SU-DHL-6 (cell line): ENCODE measurements around the gene UNC5C.
"Not testable (repeated sequence)": the region's sequence is repeated elsewhere in the genome, so short reads cannot be mapped to it uniquely, and the experiment has no call there.

Experiments
- H2AFZ ChIP-seq: fragments of 200-600 bp; sonication (generic); 2 replicates; pipeline ENCODE4 v1.6.1; 2014; ENCODE audit warnings: low read depth, mild to moderate bottlenecking, moderate library complexity, mixed read lengths, antibody characterized with exemption, low read length; ENCODE audit not compliant: severe bottlenecking
- H3F3A ChIP-seq: fragments of 200-600 bp; shearing (Covaris generic); 2 replicates; pipeline ENCODE4 v1.6.0; 2016; ENCODE audit warnings: antibody characterized with exemption, mild to moderate bottlenecking; ENCODE audit not compliant: insufficient read depth
- H3K27ac ChIP-seq: fragments of 200-600 bp; sonication (generic); 2 replicates; pipeline ENCODE4 v1.5.1; 2016; ENCODE audit warnings: low read depth, mild to moderate bottlenecking, low read length, moderate library complexity, mixed read lengths
- H3K27me3 ChIP-seq: fragments of 200-600 bp; sonication (generic), shearing (Covaris generic); 2 replicates; pipeline ENCODE4 v1.6.0; 2014; ENCODE audit warnings: mild to moderate bottlenecking, low read length
- H3K36me3 ChIP-seq: fragments of 200-600 bp; sonication (generic); 2 replicates; pipeline ENCODE4 v1.6.1; 2014; ENCODE audit warnings: mild to moderate bottlenecking, low read length, mixed read lengths
- H3K4me2 ChIP-seq: fragments of 300-600, 200-600 bp; shearing (Covaris generic), sonication (generic); 2 replicates; pipeline ENCODE4 v1.6.0; 2014; ENCODE audit warnings: low read length, low read depth, mild to moderate bottlenecking; ENCODE audit not compliant: poor library complexity, severe bottlenecking
- H3K4me3 ChIP-seq: fragments of 200-600 bp; sonication (generic); 2 replicates; pipeline ENCODE4 v1.5.1; 2014; ENCODE audit warnings: antibody characterized with exemption, low read length, mild to moderate bottlenecking, mixed read lengths; ENCODE audit not compliant: insufficient read depth, poor library complexity, severe bottlenecking
- H3K79me2 ChIP-seq: fragments of 200-600 bp; sonication (generic); 2 replicates; pipeline ENCODE4 v1.6.1; 2014; ENCODE audit warnings: mild to moderate bottlenecking, low read length, moderate library complexity; ENCODE audit not compliant: insufficient read depth
- H3K9ac ChIP-seq: fragments of 200-600 bp; sonication (generic); 2 replicates; pipeline ENCODE4 v1.7.0; 2014; ENCODE audit warnings: mild to moderate bottlenecking, low read length
- H3K9me2 ChIP-seq: fragments of 200-600 bp; sonication (generic); replicated peaks from 2 replicates; pipeline ENCODE4 v1.6.1; 2014; ENCODE audit warnings: low read length; ENCODE audit not compliant: insufficient read depth
- H3K9me3 ChIP-seq: fragments of 200-600 bp; sonication (generic); 2 replicates; pipeline ENCODE4 v1.6.1; 2014; ENCODE audit warnings: low read length, mixed read lengths; ENCODE audit not compliant: insufficient read depth
- H4K20me1 ChIP-seq: fragments of 200-600 bp; sonication (generic); 2 replicates; pipeline ENCODE4 v1.6.1; 2014; ENCODE audit warnings: low read depth, mild to moderate bottlenecking, antibody characterized with exemption, low read length, moderate library complexity, mixed read lengths
- CTCF ChIP-seq: fragments of 200-600 bp; sonication (generic); IDR thresholded peaks from one replicate; pipeline ENCODE4 v1.5.1; 2017; ENCODE audit warnings: antibody characterized with exemption, mild to moderate bottlenecking, low read length, moderate library complexity; ENCODE audit not compliant: insufficient read depth, poor library complexity, severe bottlenecking
- EZH2phosphoT487 ChIP-seq: fragments of 200-600 bp; sonication (generic), shearing (Covaris generic); conservative IDR thresholded peaks from 2 replicates; pipeline ENCODE4 v1.6.1; 2018; ENCODE audit warnings: mild to moderate bottlenecking, antibody characterized with exemption, low read length, moderate library complexity, mixed read lengths

UNC5C gene

DNA sequence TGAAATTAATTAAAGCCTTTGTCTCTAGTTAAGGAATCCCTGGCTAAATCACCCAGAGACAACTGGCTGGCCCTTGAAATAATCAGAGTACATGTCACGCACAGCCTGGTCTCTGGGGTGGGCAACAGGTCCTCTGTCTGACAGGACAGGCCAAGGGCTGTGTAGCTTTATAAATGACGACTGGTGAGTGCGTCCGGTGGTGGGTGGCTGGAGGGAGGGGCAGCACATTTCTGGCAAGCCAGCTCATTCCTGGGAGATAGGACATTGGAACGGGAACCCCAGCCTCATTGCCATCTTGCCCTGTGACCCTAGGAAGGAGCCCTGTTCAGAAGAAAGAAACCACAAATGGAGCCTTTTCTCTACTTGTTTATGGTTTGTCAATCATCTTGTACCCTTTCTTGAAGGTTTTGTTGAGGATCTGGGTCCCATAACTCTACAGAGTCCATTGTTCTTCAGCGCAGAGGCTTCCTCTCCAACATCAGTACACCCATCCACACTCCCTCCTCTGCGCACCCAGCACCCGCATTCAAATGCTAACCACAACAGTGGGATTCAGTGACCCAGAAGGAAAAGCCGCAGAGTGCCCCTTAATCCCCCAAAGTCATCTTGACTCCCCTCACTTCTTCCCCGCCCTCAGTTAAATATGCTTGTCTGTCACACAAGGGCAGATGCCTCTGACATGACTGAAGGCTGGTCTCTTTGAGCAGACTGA, 368.1 kb downstream of the UNC5C start:
- Histone ChIP-seq H3K27ac (no peak overlapping the region), H3K4me3 (no peak overlapping the region), H3K9me3 (no peaks in the 10 kb centered on the region), H3K9ac (no peak overlapping the region), H3K36me3 (no peaks in the 10 kb centered on the region), H3K9me2 (no peaks in the 10 kb centered on the region), H3F3A (no peaks in the 10 kb centered on the region), H2AFZ (no peak overlapping the region), H3K79me2 (no peaks in the 10 kb centered on the region), H4K20me1 (no peaks in the 10 kb centered on the region), H3K4me2 (no peak overlapping the region), H3K27me3 (no peaks in the 10 kb centered on the region)
- TF ChIP-seq EZH2phosphoT487 (no peak), CTCF (no peak)

DNA sequence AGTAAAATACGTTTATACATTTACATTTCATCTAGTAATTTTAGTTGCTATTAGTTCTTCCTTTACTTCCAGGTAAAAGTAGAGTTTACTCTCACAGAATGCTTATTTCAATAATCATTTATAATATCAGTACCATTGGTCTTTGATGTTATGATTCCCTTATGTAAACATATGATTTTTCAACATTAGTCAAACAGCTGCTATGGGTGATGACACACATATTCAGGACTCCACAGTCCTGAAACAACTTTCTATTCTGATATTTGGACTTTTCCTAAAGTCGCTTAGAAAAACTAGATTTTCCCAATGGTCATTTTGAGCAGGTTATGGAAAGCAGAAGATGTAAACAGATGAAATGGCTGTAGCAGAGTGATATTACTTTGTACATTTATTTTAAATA, 369.8 kb downstream of the UNC5C start:
- no peaks in the 10 kb centered on the region for H3K36me3 ChIP-seq
- H3K4me2 ChIP-seq = no peak overlapping the region
- TF ChIP-seq EZH2phosphoT487 = no peak
- no peak for TF ChIP-seq CTCF
- no peaks in the 10 kb centered on the region for H3F3A ChIP-seq
- no peaks in the 10 kb centered on the region for H3K9me2 ChIP-seq
- H3K4me3 ChIP-seq = no peak overlapping the region
- no peak overlapping the region for H3K27ac ChIP-seq
- no peak overlapping the region for H3K9ac ChIP-seq
- no peaks in the 10 kb centered on the region for H3K79me2 ChIP-seq
- no peaks in the 10 kb centered on the region for H3K27me3 ChIP-seq
- H4K20me1 ChIP-seq = no peaks in the 10 kb centered on the region
- no peak overlapping the region for H2AFZ ChIP-seq
- H3K9me3 ChIP-seq = no peaks in the 10 kb centered on the region

GRCh38 chr4:95171377-95171776, 377.4 kb downstream of the UNC5C start:
- not testable (repeated sequence) for H3K36me3 ChIP-seq, H3K9me3 ChIP-seq, H4K20me1 ChIP-seq, H3K4me2 ChIP-seq, H3K9me2 ChIP-seq, H3K27me3 ChIP-seq, H3K4me3 ChIP-seq, H3K79me2 ChIP-seq, H3K9ac ChIP-seq, H2AFZ ChIP-seq, H3K27ac ChIP-seq, H3F3A ChIP-seq

DNA sequence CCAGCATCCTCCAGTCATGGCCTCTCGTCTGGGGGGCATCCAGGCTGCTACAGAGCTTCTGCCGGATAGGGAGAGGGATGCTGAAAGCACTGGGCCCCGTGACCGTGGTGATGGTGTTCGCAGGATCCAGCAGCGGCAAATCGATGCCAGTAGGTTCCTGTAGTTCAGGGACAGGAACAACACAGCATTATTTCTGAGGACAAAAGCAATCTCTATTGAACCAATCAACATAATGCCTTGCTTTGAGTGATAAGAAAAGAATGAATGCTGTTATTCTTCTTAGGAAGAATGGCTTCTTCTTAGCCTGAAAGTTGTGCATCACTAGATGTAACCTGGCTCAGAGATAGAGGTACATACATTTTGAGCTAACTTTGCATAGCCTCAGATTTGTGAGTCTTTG, 378.6 kb downstream of the UNC5C start:
- no peak overlapping the region for H3K4me2 ChIP-seq
- H3K27ac ChIP-seq = no peak overlapping the region
- no peaks in the 10 kb centered on the region for H3K27me3 ChIP-seq
- H3K9me2 ChIP-seq = no peaks in the 10 kb centered on the region
- no peaks in the 10 kb centered on the region for H3K36me3 ChIP-seq
- H4K20me1 ChIP-seq = no peaks in the 10 kb centered on the region
- H3K9me3 ChIP-seq = no peaks in the 10 kb centered on the region
- no peak overlapping the region for H3K4me3 ChIP-seq
- H3K79me2 ChIP-seq = no peaks in the 10 kb centered on the region
- H3F3A ChIP-seq = no peaks in the 10 kb centered on the region
- H2AFZ ChIP-seq = no peak overlapping the region
- TF ChIP-seq EZH2phosphoT487 (no peak), CTCF (no peak)
- H3K9ac ChIP-seq = no peak overlapping the region
